Mucosa of rectum (tissue), 2 donors: ENCODE data around the gene RNF112.

ENCODE experiments used
- H3K27ac ChIP-seq, 2 donors: one replicate each; pipeline ENCODE4 v1.7.0; 2013; ENCODE audit warnings: inconsistent platforms in 2 of 2, low read depth in 2 of 2, low read length in 2 of 2
- H3K27me3 ChIP-seq, 2 donors: one replicate each; pipeline ENCODE4 v1.7.0; 2013; ENCODE audit warnings: low read length in 2 of 2; ENCODE audit not compliant: control insufficient read depth in 2 of 2, insufficient read depth in 2 of 2
- H3K36me3 ChIP-seq, 2 donors: one replicate each; pipeline ENCODE4 v1.7.0; 2013; ENCODE audit warnings: low read length in 2 of 2; ENCODE audit not compliant: control insufficient read depth in 2 of 2, insufficient read depth in 2 of 2
- H3K4me1 ChIP-seq, 2 donors: one replicate each; pipeline ENCODE4 v1.7.0; 2013; ENCODE audit warnings: low read length in 2 of 2, mild to moderate bottlenecking in 1 of 2; ENCODE audit not compliant: control insufficient read depth in 2 of 2, insufficient read depth in 2 of 2
- H3K4me3 ChIP-seq, 2 donors: one replicate each; pipeline ENCODE4 v1.7.0; 2013; ENCODE audit warnings: low read length in 2 of 2
- H3K9ac ChIP-seq, 2 donors: one replicate each; pipeline ENCODE4 v1.7.0; 2013; ENCODE audit warnings: low read length in 2 of 2, low read depth in 1 of 2, mild to moderate bottlenecking in 1 of 2
- H3K9me3 ChIP-seq, 2 donors: one replicate each; pipeline ENCODE4 v1.7.0; 2013; ENCODE audit warnings: low read length in 2 of 2; ENCODE audit not compliant: control insufficient read depth in 2 of 2
- donor health status: healthy.
- donor health status: Normal muscosa, but diverticular disease.

Gene RNF112, protein sequence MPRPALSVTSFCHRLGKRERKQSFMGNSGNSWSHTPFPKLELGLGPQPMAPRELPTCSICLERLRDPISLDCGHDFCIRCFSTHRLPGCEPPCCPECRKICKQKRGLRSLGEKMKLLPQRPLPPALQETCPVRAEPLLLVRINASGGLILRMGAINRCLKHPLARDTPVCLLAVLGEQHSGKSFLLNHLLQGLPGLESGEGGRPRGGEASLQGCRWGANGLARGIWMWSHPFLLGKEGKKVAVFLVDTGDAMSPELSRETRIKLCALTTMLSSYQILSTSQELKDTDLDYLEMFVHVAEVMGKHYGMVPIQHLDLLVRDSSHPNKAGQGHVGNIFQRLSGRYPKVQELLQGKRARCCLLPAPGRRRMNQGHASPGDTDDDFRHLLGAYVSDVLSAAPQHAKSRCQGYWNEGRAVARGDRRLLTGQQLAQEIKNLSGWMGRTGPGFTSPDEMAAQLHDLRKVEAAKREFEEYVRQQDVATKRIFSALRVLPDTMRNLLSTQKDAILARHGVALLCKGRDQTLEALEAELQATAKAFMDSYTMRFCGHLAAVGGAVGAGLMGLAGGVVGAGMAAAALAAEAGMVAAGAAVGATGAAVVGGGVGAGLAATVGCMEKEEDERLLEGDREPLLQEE

DNA sequence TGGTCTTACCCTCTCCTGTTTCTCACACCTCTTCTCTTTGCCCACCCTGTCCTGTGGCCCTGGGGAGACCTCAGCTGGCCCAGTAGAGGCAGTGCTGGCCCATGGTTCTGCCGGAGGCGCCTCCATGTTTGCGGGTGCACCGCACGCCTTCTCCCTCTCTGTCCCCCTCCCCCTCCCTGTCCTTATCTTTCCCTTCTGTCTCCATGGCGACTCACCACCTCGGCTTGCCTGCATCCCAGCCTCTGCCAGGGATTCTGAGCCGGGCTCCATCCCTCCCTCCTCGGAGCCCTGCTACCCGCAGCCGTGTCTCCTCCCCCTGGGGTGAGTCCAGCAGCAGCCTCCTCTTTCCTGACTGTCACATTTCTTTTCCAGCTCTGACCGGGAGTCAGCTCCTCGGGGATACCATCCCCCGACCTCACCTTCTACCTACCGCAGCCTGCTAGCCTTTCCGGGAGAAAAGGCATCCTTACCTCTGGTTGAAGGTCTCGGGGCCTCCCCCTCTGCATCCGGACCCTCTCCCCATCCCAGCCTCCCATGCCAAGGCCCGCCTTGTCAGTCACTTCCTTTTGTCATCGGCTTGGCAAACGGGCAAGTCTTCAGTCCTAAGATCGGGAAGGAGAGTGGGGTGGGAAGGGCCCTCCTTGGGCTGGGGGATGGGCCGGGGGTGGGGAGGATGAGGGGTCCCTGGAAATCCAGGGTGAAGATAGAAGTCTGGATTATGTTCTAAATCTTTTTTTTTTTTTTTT, at the start of gene RNF112:
Gene RNF112, plus strand, starts transcription at position 358 of the 746 bp plus-strand sequence. Its CDS starts 177 bp downstream, at position 535.
- Histone ChIP-seq H3K27ac (no peak within 1 kb of the TSS), H3K27me3 (no peaks in the 10 kb centered on the region), H3K9me3 (no peaks in the 10 kb centered on the region), H3K9ac (no peak within 1 kb of the TSS), H3K36me3 (no peaks in the 10 kb centered on the region), H3K4me3 (peak within 1 kb of the TSS; percentile 31 to 50), H3K4me1 (peaks cover 2 to 3% of the 10 kb centered on the region in 2 donors)

DNA sequence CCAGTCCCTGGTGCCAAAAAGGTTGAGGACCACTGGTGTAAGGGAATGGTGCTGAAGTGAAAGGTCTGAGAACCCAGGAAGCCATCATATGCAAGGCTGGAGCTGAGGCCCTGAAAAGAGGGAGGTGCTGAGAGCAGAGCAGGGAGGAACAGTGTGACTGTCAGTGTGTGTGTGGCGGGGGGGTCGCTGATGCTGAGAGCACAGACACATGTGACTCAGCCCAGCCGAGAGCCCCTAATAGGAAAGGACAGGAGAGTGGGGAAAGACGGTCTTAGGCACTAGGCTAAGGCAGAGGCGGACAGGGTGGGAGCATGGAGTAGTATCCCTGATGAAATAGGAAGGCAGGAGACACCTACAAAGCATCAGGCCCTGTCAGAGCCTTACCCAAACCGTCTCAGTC, 49.7 kb upstream of the RNF112 start:
- Histone ChIP-seq H3K27ac (no peak overlapping the region), H3K9me3 (no peaks in the 10 kb centered on the region), H3K4me3 (no peak overlapping the region), H3K36me3 (peaks cover 0 to 4% of the 10 kb centered on the region in 2 donors), H3K4me1 (peaks cover 6 to 11% of the 10 kb centered on the region in 2 donors), H3K27me3 (no peaks in the 10 kb centered on the region), H3K9ac (no peak overlapping the region)

DNA sequence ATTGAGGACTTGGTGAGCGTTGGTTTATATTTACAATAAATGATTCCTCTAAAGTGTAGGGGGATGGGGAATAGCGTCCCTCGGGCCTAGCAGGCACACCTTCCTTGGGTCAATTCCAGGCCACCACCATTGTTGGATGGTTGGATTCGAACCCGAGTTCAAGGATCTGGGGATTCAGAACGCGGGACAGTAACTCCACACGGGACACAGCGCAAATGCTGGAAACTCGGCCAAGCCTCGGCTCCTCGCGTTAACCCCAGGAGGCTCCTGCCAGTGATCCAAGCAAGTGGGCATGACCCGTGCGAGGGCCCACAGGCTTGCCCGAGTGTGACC, 49.1 kb upstream of the RNF112 start:
- no peaks in the 10 kb centered on the region for H3K9me3 ChIP-seq
- peak overlapping the region; percentile 7 to 57 for H3K9ac ChIP-seq
- no peaks in the 10 kb centered on the region for H3K27me3 ChIP-seq
- H3K27ac ChIP-seq: peak overlapping the region in 1 of 2 donors; percentile 94
- peaks cover 0 to 4% of the 10 kb centered on the region in 2 donors for H3K36me3 ChIP-seq
- H3K4me1 ChIP-seq: peaks cover 6 to 11% of the 10 kb centered on the region in 2 donors
- peak overlapping the region; percentile 88 to 92 for H3K4me3 ChIP-seq

DNA sequence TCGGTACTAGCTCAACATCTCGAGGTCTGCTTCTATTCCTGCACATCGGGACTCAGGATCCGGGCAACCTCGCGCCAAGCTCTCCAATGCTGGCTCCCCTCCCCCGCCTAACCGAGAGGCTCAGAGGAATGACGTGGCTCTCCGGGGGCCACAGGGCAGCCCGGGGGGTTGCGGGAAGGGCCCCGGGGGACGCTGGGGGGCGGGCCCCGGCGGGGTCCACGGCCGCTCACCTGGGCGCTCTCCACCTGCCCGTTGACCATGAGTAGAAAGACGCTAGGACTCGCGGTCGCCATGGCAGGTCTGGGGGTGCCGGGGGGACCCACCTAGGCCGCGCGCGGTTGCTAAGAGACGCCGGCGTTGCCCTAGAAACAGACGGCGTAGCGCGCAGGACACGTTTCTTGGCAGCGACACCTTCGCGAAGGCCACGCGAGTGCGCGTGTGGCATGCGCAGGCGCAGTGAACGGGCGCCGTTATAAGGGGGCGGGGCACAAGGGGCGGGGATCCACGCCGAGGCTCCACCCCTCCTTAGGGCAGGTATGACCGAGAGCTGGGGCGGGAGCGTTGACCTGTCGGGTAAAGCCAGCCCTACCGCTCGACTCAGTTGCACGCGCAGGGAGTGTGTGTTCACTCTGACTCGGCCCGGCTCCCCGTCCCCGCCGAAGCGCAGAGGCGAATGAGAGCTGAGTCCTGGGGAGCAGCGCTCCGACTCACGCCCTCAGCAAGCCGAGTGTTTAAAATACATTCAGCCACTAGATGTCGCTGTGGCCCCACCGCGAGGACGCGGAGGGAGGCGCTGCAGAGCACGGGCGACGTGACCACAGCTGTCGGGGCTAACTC, 48.5 kb upstream of the RNF112 start, which contains the start of gene B9D1:
Gene B9D1, minus strand, starts transcription at position 447 of the 837 bp plus-strand sequence. Its CDS starts 154 bp downstream, at position 293.
- H3K27ac ChIP-seq: peak within 1 kb of the TSS; percentile 94
- H3K36me3 ChIP-seq: no peaks in the 10 kb centered on the region
- H3K9ac ChIP-seq: peak within 1 kb of the TSS; percentile 63 to 82
- H3K9me3 ChIP-seq: no peaks in the 10 kb centered on the region
- peak within 1 kb of the TSS; percentile 88 to 92 for H3K4me3 ChIP-seq
- H3K27me3 ChIP-seq: no peaks in the 10 kb centered on the region
- H3K4me1 ChIP-seq: peaks cover 6 to 11% of the 10 kb centered on the region in 2 donors

DNA sequence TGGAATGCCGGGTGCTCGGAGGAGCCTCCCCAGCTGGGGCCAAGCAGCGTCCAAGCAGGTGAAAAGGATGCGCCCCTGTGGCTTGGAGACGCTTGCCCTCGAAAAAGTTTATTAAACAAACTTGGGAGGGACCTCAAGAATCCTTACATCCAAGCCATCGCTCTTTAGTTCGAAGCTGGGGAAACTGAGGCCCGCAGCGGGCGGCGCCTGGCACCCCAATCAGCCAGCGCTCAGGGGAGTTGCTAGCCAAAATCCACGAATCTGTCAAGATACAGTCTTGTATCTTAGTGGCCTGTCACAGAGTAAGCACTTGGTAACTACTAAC, 48.0 kb upstream of the RNF112 start:
- peaks cover 6 to 11% of the 10 kb centered on the region in 2 donors for H3K4me1 ChIP-seq
- H3K27me3 ChIP-seq: no peaks in the 10 kb centered on the region
- H3K9me3 ChIP-seq: no peaks in the 10 kb centered on the region
- no peaks in the 10 kb centered on the region for H3K36me3 ChIP-seq
- H3K27ac ChIP-seq: peak overlapping the region; percentile 94
- peak overlapping the region; percentile 88 to 92 for H3K4me3 ChIP-seq
- H3K9ac ChIP-seq: peak overlapping the region; percentile 63 to 82

DNA sequence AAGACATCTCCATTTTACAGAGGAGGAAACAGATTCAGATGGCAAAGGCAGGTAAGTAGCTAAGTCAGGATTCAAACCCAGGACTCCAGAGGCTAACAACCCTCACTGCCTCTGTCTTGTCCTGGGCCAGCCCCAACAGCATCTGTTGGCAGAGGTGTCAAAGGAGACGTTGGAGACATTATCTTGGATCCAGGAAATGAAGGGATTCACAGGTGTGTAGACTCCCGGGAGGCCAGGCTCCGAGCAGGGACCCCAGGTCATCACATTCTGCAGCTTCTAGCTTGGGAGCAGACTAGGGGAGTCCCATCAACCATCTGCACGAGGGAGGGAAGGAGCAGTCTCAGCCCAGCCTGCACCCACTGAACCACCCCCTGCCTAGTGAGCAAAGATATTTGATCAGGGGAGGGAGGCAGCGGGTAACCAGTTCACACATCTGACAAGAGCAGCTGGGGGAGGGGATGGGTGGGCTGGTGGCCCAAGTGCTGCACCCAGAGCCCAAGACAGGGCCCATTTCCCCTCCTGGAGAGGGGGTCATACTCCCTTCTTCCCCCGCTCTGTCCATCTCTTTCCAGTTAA, 47.5 kb upstream of the RNF112 start:
- Histone ChIP-seq H3K36me3 (no peaks in the 10 kb centered on the region), H3K9ac (no peak overlapping the region), H3K27ac (no peak overlapping the region), H3K27me3 (no peaks in the 10 kb centered on the region), H3K4me3 (no peak overlapping the region), H3K9me3 (no peaks in the 10 kb centered on the region), H3K4me1 (peaks cover 6 to 11% of the 10 kb centered on the region in 2 donors)

DNA sequence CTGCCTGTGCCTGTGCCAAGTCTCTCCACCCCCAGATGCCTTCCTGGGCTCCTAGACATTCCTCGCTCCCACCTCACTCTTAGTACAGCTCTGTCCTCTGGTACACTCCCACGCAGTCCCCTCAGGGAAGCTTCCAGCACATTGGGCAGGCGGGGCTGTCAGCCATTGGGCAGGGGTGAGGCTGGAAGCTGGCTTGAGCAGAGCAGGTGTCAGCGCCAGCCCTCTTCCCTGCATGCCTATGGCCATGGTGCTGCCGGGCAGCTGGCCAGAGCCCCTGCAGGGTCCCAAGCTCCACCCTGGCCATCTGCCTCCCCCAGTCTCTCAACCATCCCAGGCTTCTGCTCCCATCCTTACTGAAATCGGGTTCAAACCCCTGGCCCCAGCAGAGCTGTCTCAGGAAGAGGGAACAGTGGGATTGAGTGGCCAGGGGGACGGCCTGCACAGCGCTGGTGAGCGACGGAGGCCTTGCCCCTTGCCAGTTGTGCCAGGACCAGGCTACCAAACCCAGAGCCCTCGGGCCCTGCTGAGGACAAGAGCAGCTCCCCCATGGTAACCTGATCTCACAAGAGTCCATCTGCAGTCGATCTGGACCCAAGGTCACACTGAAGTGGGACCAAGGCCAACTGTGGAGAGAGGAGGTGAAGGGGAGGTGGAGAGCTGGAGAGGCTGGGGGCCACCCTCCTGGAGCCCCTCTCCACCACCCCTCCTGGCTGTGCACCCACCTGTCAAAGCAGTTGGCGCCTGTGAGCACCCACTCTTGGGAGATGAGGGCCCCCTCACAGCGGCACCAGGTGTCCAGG, 46.1 kb upstream of the RNF112 start:
- Histone ChIP-seq H3K27me3 (no peaks in the 10 kb centered on the region), H3K4me1 (peaks cover 10 to 21% of the 10 kb centered on the region in 2 donors), H3K4me3 (no peak overlapping the region), H3K9me3 (no peaks in the 10 kb centered on the region), H3K36me3 (no peaks in the 10 kb centered on the region), H3K27ac (no peak overlapping the region), H3K9ac (no peak overlapping the region)

DNA sequence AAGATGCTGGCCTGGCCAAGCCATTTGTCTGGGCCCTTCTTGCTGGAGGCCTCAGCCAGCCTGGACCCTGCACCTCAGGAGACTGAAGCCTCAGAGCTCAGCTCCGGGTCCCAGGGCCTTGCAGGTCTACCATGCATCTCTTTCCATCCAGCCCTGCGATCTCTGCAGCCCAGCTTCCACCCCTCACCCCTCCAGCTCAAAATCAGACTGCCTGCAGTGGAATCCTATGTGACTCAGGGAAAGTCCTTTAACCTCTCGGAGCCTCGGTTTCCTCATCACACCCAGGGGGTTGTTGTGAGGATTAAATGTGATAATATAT, 45.6 kb upstream of the RNF112 start:
- Histone ChIP-seq H3K27me3 (no peaks in the 10 kb centered on the region), H3K27ac (no peak overlapping the region), H3K9me3 (no peaks in the 10 kb centered on the region), H3K4me1 (peaks cover 15 to 27% of the 10 kb centered on the region in 2 donors), H3K36me3 (no peaks in the 10 kb centered on the region), H3K4me3 (no peak overlapping the region), H3K9ac (no peak overlapping the region)
